Gastroesophageal sphincter (tissue), 3 donors: ENCODE measurements around the gene ZEB1.

Source experiments
- CTCF ChIP-seq, 4 experiments: fragments of 200-600 bp in 2 of 4; fragments of 450-650 bp in 2 of 4; sonication (generic) in 1 of 4; IDR thresholded peaks; one replicate each; pipeline ENCODE4 v1.5.1; 2017 to 2019; ENCODE audit warnings: antibody characterized with exemption in 4 of 4, mild to moderate bottlenecking in 2 of 4, moderate library complexity in 2 of 4
- POLR2A ChIP-seq, 2 donors: fragments of 450-650 bp; IDR thresholded peaks; one replicate each; pipeline ENCODE4 v1.6.1; 2017; ENCODE audit warnings: antibody characterized with exemption in 2 of 2, mild to moderate bottlenecking in 2 of 2, moderate library complexity in 1 of 2
- POLR2AphosphoS5 ChIP-seq: sonication (generic); formaldehyde crosslinking; IDR thresholded peaks from one replicate; pipeline ENCODE4 v1.6.1; 2017; ENCODE audit warnings: antibody characterized with exemption

GRCh38 chr10:31374146-31374696 is 55.2 kb downstream of the ZEB1 start:
- TF ChIP-seq CTCF (IDR thresholded peaks at IDR 0.05) (no peak), POLR2A (IDR thresholded peaks at IDR 0.05) (no peak), POLR2AphosphoS5 (no peak)
